Superior temporal gyrus (tissue), 1 donor: Measurements from ENCODE around the gene SLC25A34.

Source experiments
- DNase-seq: peaks from one replicate; pipeline ENCODE4 v3.0.0-alpha.2; 2016; ENCODE audit errors: extremely low spot score

SLC25A34 gene

GRCh38 chr1:15751717-15752116 lies 15.7 kb downstream of the SLC25A34 start:
- DNase-seq, result no peak

GRCh38 chr1:15753776-15754175 lies 17.7 kb downstream of the SLC25A34 start:
- DNase-seq, result no peak

GRCh38 chr1:15755021-15755645 lies 19.1 kb downstream of the SLC25A34 start:
- no peak for DNase-seq

- no peak for DNase-seq
Measured at GRCh38 chr1:15755646-15756040, 19.6 kb downstream of the SLC25A34 start.

- DNase-seq, result no peak
Measured at GRCh38 chr1:15756143-15757015, 20.3 kb downstream of the SLC25A34 start.

- no peak for DNase-seq
Measured at GRCh38 chr1:15757016-15757543, 21.0 kb downstream of the SLC25A34 start.

- DNase-seq, result no peak
Measured at GRCh38 chr1:15757575-15758342, 21.7 kb downstream of the SLC25A34 start.

- no peak for DNase-seq
Measured at GRCh38 chr1:15758343-15758931, 22.4 kb downstream of the SLC25A34 start, which contains the start of gene FBLIM1. Gene FBLIM1 (plus strand): TSS chr1:15758795. CDS start chr1:15764984, 6,189 bp downstream.

GRCh38 chr1:15758953-15759661 lies 23.0 kb downstream of the SLC25A34 start:
- DNase-seq, result no peak

- DNase-seq, result no peak
Measured at GRCh38 chr1:15760520-15761211, 24.6 kb downstream of the SLC25A34 start.

GRCh38 chr1:15761366-15762128 lies 25.5 kb downstream of the SLC25A34 start:
- DNase-seq, result no peak

- no peak for DNase-seq
Measured at GRCh38 chr1:15762546-15762945, 26.5 kb downstream of the SLC25A34 start.

- DNase-seq, result no peak
Measured at GRCh38 chr1:15764269-15764764, 28.3 kb downstream of the SLC25A34 start.

- no peak for DNase-seq
Measured at GRCh38 chr1:15764890-15765289, 28.8 kb downstream of the SLC25A34 start.

- DNase-seq, result no peak
Measured at GRCh38 chr1:15765495-15766194, 29.6 kb downstream of the SLC25A34 start.

GRCh38 chr1:15767941-15768340 lies 31.9 kb downstream of the SLC25A34 start:
- DNase-seq, result no peak

GRCh38 chr1:15768388-15768787 lies 32.3 kb downstream of the SLC25A34 start:
- no peak for DNase-seq

GRCh38 chr1:15770313-15770962 lies 34.4 kb downstream of the SLC25A34 start:
- no peak for DNase-seq
